ENCODE measurements around the gene ASCC2. TPM values are rescaled to one million over a fixed set of nuclear protein-coding genes. Genes with fewer than 3 reads are reported as not detected.

ASCC2 gene
- total RNA-seq, 1 experiment from 2014 or later = 43.6 TPM

- TF ChIP-seq ATF1 (CRISPR knock-in tag; IDR thresholded peaks at IDR 0.05) = no peak
- no peak for TF ChIP-seq CBFB (CRISPR knock-in tag; IDR thresholded peaks at IDR 0.05; ENCODE audit: low read depth)
- no peak for TF ChIP-seq EMX1 (CRISPR knock-in tag; IDR thresholded peaks at IDR 0.05)
- TF ChIP-seq PREB (CRISPR knock-in tag; IDR thresholded peaks at IDR 0.05; ENCODE audit: borderline replicate concordance) = no peak
- no peak for TF ChIP-seq GTF2I (CRISPR knock-in tag; conservative IDR thresholded peaks at IDR 0.05)
- TF ChIP-seq E2F4 (CRISPR knock-in tag; IDR thresholded peaks at IDR 0.05; ENCODE audit: borderline replicate concordance, low read depth) = no peak
- 0 out of 2 replicates have a peak, but pooled peaks have one; percentile 9 for TF ChIP-seq SP1 (CRISPR knock-in tag; conservative IDR thresholded peaks at IDR 0.05)
- TF ChIP-seq NR1H2 (CRISPR knock-in tag; IDR thresholded peaks at IDR 0.05) = no peak
- TF ChIP-seq ZNF532 (CRISPR knock-in tag; IDR thresholded peaks at IDR 0.05; ENCODE audit: borderline replicate concordance) = no peak
- no peak for TF ChIP-seq STAT6 (CRISPR knock-in tag; conservative IDR thresholded peaks at IDR 0.05; ENCODE audit: low read depth)
- TF ChIP-seq FOXK1 (CRISPR knock-in tag; IDR thresholded peaks at IDR 0.05) = peak; percentile 51; the same call in 1 of the 2 replicates
- TF ChIP-seq ZNF671 (CRISPR knock-in tag; IDR thresholded peaks at IDR 0.05) = no peak
- TF ChIP-seq ERG (CRISPR knock-in tag; IDR thresholded peaks at IDR 0.05) = no peak
- TF ChIP-seq ELF4 (CRISPR knock-in tag; IDR thresholded peaks at IDR 0.05; ENCODE audit: low read depth) = no peak
These were observed 70.7 kb downstream of the ASCC2 start, which contains the start of gene UQCR10 (continued) for GRCh38 chr22:29767171-29768051.

All from WTC11 (cell line).